Measurements from ENCODE around the gene GOLGA8B.
A peak's percentile ranks its signal among the peaks of the same experiment; 100 is the strongest.
"Not testable (repeated sequence)": the region's sequence is repeated elsewhere in the genome, so short reads cannot be mapped to it uniquely, and the experiment has no call there.

The GOLGA8B gene

DNA sequence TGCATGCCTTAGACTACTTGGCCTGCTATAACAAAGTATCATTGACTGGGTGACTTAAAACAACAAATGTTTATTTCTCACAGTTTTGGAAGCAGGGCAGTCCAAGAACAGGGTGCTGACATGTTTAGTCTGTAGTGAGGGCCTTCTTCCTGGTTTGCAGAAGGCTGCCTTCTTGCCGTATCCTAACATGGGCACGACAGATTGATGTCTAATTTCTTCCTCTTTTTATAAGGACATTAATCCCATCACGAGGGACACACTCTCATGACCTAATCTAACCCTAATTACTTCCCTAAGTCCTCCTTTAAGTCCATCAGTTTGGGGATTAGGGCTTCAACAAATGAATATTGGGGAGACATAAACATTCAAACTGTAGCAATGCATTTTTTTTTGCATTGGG is 10.9 kb upstream of the GOLGA8B start:
- no peak for DNase-seq

DNA sequence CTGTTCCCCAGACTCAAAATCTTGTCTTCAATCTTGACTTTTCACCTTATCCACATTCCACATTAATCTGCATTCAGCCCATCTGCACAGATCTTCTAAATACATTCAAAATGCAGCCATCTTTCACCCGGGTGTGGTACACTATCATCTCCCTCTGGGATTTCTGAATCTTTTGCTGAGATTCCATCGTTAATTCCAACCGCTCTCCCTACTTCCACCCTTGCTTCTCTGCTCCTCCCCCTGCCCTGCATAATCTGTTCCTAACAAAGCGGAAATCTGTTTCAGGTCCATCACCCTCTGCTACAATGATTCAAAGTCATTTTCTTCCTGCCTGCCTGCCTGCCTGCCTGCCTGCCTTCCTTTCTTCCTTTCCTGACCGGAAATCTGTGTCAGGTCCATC is 7.9 kb upstream of the GOLGA8B start:
- DNase-seq = no peak

DNA sequence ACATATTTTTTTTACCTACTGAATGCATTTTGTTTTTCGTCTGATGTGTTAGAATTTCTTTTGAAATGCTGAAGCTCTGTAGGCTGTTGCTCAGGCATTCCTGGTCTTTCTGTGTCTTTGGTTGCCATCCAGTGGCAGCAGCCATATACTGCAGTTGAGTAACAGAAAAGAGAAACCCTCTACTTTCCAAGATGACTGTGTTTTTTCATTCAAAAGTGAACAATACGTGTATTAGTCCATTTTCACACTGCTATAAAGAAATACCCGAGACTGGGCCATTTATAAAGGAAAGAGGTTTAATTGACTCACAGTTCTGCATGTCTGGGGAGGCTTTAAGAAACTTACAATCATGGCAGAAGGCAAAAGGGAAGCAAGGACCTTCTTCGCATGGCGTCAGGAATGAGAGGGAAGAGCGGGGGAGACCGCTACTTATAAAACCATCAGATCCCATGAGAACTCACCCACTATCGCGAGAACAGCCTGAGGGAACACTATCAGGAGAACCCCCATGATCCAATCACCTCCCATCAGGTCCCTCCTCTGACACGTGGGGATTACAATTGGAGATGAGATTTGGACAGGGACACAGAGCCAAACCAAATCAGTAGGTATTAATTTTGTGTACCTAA is 4.7 kb upstream of the GOLGA8B start:
- DNase-seq = peak; percentile 58 to 63

DNA sequence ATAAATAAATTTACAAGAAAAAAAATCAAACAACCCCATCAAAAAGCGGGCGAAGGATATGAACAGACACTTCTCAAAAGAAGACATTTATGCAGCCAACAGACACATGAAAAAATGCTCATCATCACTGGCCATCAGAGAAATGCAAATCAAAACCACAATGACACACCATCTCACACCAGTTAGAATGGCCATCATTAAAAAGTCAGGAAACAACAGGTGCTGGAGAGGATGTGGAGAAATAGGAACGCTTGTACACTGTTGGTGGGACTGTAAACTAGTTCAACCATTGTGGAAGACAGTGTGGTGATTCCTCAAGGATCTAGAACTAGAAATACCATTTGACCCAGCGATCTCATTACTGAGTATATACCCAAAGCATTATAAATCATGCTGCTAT is 2.5 kb upstream of the GOLGA8B start:
- DNase-seq = not testable (repeated sequence)

DNA sequence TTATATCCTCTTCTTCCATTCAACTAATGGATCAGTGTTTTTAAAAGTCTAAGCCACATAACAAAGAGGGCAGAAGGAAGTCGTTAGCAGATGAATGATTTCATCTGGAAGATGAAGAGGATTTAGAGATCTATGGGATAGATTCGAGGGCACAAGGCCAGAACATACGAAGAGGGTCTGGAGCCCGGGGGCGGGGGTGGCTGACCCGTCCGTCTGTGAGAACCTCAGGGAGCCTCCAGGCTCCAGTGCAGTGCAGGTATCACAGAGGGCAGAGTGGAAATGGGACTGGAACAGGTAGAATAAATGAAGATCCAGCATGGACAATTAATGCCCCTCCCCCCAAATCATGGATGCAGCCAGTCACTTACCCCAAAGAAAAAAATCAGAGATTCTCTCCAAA is 1.5 kb upstream of the GOLGA8B start:
- DNase-seq = no peak

DNA sequence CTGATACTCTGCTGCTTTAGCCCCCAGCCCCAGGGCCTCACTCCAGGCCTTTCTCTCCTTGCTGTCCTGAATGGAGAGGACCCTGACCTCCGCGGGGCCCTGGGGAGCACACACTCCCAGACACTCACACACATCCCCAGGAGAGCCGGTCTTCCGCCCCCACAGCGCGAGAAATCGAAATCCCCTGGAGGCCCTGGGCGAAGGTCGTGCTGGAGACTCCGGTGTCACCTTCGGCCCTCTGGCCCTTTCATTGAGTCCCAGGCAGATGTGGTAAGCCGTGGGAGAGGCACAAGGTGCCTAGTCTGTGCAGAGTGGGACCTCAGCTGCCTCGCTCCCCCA is 848 bp upstream of the GOLGA8B start:
- no peak for DNase-seq

DNA sequence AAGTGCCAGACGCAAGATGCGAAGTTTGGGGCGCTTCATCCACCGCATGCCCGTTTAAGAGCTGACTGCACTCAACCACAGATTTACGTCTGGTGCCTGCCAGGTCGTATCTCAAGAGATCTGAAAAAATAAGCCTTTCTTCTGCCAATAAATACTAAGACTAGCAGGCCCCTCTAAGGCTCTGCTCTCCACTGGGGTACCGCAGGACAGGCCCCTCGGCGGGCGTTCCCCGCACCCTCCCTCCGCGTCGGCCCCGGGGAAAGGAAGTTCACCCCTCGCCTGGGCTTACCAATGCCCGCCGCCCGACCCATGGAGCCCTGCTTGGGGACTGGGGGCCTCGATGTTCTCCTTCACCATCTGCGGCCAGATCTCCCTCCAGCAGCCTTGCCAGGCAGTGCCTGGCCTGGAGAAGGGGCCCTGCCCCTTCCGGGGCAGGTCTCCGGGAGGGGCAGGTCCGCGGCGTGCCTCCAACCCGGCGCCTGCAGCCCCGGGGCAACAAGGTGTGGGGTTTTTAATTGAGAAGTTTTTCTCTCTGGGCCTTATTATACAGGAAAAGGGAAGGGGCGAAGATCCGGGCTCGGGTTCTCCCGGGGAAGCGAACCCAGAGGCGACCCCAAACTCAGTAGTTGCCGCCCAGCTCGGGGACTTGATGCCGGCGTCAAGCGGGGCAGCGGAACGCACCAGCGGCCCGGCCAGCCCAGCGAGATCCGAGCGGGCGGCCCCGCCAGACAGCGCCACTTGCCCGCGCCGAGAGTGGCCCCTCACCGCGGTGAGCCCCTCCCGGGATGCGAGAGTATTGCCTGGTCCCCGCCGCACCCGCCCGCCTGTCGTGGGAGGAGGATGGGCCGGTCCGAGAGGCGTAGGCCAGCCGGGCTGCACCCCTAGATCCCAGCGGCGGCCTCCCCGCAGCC is 735 bp downstream of the GOLGA8B start:
- DNase-seq = peak; percentile 50 to 61

DNA sequence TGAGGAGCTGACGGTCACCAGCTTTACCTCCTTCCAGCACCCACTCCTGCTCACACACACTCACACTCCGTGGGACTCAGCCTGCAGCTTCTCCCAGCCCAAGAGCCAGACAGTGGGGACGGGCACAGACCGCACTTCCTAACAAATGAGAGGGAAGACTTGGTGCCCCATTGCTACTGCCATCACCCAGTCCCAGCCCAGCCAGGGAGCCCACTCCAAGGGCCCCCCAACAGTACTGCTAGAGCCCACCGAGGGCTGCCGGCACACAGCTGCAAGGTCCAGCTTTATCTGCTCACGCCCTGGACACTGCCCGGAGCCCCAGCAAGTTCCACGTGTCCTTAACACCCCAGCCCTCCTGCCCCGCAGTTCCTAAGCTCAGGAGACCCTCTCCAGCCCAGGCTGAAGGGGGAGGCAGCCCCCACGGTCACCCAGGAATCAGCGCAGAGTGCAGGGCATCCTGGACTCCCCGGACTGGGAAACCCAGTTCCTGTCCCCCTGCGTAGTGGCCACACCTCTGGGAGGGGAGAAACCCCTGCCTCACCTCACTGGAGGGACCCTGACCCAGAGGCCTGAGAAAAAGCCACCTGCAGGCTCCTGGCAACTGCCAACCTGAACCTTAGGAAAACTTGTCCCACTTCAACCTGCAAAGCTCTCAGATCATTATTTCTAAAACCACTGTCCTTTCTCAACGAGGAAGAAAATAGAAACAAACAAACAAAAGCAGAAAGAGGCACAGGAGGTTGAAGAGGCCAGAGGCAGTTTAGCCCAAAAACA is 1.6 kb downstream of the GOLGA8B start:
- not testable (repeated sequence) for DNase-seq

DNA sequence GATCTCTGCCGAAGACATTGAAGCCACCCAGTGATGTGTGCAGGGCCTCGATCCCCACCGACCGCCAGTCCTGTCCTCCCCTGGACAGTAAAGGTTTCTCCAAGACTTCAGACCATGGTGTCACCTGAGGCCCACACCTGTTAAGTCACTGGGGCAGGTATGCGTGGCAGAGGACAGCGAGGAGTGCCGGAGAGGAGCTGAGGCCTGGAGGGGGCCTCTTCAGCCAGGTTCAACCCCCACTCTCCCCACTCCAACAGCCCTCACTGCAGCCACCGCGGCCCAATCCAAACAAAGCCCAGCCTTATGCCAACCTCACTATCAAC is 2.4 kb downstream of the GOLGA8B start:
- no peak for DNase-seq

DNA sequence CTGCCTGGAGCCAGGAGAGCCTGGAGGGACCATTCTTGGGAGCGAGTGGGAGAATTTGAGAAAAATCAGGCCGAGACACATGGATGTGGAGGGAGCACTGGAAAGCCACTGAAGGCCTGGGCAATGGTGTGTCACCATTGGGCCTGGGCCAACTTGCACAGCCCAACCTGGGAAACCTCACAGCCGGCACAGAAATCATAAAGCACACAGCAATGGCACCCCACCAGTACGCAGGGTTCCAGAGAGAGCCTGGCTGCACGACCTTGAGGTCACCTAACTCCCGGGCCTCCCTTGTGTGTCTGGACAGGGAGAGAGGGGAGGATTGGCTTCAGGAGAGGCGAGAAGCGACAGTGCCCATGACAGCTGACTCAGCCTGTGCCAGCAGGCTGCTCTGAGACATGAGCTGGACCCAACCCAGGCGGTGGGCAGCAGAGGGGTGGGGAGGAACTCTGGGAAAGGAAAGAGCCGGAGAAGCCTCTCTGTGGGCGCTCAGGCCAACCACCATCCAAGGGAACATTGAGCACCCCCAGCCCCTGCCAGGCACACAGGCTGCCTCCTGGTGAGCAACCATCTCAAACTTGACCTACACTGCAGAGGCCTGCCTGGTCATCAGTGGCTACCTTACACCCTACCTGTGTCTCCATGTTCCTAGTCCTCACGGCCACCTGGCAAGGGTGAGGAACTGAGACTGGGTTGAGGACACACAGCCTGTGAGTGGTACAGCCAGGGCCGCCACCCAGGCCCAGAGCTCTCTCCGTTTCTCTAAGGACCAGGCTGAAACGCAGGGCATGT is 3.0 kb downstream of the GOLGA8B start:
- not testable (repeated sequence) for DNase-seq

DNA sequence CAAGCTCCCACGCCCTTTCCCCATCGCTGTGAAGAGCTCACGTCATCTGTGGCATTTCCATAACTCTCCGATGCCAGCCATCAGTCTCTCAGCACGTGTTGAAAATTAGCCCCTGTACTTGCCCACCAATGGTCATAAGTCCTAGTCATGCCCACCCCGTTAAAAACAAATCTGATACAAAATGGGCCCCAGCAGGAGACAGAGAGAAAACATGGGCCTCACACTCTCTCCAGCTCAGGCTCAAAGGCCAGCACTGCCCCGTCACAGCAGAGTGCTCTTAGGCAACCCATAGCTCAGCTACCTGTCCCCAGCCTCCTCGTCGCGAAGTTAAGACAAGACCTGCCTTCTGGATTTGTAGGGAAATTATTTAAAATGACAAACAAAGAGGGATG is 5.2 kb downstream of the GOLGA8B start:
- DNase-seq = no peak

DNA sequence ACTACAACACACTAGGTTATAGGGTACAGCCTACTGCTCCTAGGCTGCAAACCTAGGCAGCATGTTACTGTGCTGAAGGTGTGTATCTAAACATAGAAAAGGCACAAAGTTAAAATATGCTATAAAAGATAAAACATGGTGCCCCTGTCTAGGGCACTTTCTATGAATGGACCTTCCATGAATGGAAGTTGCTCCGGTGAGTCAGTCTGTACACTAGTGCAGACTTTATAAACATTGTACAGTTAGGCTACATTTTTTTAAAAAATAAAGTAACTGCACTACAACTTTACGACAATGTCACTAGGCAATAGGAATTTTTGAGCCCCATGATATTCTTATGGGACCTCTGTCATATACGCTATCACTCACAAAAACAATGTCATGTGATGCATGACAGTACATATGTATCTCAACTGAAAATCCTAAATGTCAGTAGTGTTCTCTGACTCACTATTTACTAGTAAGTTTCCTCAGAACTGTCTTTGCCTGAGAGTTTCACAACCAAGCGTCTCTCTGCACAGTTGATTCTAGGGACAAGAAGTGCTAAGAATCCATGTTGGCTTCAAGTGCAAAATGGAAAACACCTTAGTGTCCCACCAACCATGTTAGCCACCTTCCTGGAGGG is 5.7 kb downstream of the GOLGA8B start:
- not testable (repeated sequence) for DNase-seq

DNA sequence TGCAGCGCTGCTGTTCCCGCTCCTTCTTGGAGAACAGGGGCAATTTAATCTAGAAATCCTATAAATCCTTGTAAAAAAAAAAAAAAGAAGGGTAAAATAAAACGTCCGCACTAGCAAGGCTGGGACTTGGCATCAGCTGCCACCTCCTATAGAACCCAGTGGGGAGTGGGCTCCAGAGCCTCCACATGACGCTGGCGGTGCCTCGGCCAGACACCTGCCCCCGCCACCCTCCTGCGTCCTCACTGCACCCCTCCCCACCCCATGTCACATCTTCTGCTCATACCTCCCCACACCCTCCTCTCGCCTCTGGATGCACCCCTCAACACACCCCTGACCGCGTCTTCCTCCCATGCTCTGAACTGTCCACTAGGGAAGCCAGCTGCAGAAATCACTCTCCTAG is 8.4 kb downstream of the GOLGA8B start:
- DNase-seq = not testable (repeated sequence)

DNA sequence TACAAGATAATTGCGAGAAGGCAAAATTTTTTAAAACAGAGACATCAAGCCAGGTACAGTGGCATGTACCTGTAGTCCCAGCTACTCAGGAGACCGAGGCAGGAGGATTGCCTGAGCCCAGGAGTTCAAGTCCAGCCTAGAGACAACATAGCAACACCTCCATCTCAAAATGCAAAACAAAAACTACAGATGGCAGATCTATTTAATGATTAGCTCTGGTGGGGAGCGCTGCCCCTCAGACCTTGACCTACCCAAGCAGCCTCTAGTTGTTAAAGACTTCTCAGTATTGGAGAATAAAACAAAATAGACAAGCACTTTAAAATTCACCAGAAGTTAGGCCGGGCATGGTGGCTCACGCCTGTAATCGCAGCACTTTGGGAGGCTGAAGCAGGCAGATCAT is 10.5 kb downstream of the GOLGA8B start:
- not testable (repeated sequence) for DNase-seq

DNA sequence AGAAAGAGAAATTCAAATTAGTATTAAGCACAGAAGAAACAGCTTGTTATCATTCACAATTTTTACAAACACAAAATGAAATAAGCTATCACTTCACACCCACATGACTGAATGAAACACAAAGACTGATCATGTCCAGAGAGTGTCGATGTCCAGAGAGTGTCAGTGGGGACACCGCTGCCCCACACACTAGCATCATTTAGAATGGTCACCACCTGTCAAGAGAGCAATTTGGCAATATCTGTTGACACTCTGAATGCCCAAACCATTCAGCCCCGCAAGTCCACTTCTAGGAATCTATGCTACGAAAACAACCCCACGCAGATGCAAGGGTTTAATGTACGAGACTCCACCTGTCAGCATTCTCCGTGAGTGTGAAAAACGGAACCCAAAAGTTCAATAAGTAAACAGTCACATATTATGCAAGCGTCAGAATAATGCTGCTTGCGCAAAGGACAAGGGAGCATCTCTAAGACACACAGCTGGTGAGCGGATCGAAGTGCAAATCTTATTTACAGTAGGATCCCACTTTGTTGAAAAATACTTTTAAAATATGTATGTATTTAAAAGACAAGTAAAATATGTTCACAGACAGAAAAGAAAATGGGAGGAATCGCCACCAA is 11.3 kb downstream of the GOLGA8B start:
- DNase-seq = not testable (repeated sequence)

DNA sequence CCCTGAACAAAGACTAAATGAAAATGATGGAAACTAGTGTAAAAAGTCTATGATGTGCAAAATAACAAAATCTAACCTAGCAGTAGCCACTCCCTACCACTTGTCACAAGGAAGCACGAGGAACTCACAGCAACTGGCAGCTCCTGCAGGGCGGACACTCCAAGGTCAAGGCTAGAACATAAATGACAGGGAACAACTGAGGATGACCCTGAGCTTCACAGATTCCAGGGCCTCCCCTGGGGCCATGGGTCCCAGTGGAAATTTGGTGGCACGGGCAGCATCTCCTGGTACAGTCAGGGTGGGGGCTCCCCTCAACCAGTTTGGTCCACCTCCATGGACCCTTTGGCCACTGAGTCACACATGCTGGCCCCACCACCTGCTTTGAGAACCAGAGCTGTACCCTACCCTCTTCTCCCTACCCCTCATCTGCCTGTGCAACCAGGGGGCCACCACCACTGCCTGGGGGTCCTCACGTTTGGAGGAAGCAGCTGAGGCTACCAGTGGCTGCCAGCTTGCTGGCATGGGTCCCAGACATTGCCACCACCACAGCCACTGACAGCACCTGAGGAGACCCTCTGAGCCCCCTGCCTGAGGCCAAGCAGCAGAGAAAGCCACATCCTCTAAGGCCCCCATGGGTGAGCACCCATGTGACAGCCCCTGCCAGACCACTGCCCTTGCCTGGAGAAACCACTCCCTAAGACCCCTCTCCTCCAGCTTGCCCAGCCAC is 13.6 kb downstream of the GOLGA8B start:
- not testable (repeated sequence) for DNase-seq

DNA sequence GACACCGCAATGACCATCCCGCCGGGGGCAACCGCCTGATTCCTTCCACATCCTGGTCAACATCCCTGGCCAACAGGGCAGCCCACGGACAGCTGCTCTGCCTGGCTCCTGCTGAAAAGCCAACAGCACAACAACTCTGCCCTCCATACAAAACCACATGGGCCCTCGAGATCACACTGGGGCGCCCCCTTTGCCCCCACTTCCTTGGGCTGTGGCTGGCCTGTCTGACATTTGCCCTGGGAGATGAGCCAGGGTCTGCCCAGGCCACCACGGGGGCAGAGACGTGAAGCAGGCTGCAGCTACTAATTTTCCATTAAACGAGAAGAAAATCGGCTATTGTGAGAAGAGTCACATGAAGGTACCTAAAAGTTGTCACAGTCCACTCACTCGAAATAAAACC is 16.3 kb downstream of the GOLGA8B start:
- not testable (repeated sequence) for DNase-seq

DNA sequence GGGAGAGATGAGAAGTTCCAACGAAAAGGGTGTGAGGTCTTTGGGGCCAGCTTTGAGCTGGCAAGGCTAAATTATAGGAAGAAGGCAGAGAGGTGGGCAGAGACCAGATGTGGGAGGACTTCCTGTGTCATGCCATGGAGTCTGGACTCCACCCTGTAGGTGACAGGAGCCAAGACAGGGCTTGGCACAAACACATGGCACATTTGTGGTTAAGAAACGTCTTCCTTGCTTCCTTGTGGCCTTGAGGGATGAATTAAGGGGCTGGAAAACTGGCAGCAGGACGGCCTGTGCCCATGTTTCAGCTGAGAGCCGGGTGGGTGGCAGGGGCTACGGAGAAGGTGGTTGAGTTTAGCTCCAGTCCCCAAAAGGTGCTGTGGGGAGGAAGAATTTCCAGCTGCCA is 18.7 kb downstream of the GOLGA8B start:
- not testable (repeated sequence) for DNase-seq

DNA sequence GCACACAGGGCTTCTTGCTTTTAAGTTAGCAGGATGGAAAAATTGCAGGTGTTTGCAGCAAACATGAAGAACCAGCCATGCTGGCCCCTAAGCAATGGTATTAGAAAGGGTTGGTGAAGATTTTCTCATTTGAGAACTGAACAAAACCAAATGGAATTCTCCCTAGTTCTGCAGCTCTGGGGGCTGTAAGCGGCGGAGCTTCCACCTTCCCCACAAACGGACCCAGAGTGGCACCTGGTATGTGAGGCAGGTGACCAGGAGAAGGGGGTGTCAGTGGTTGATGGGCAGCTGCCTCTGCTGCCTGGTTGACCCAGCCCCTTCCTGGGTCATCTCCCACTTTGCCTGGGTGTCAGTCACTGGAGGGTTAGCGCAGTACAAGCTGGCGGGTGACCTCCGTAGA is 22.6 kb downstream of the GOLGA8B start:
- not testable (repeated sequence) for DNase-seq

DNA sequence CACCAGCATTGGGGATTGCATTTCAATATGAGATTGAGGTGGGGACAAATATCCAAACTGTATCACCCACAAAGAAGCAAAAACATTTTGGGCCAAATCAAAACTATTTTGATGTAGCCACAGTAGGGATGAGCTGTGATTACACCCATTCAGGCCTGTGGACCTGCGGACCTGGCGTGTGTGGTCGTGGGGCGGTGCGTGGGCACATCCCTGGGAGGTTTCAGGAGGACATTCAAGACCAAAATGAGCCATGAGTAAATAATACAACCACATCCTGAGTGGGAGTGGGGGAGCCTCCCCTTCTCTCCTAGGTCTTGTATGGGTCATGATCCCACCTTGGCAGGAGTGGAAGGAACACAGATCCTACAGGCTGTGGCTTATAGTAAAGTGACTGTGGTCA is 23.7 kb downstream of the GOLGA8B start:
- not testable (repeated sequence) for DNase-seq

DNA sequence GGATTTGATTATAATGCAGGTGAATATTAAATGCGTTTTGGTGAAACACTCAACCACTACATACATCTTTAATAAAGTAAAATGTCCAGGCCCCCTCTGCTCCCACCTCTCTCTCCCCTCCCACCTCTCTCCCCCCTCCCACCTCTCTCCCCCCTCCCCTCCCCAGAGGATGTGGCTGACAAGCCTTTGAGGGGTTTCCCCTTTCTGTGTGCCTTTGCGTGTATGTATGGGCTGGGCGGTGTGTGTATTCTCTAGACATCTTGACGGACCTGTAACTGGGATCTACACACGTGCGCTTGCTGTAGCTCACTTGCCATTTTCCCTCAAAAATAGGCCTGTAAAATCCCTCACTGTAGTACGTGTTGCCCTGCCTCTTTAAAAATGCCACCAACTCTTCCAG is 28.3 kb downstream of the GOLGA8B start:
- DNase-seq = not testable (repeated sequence)
